Erythroblast (primary cell): Measurements from ENCODE around the gene SMTN.

Experiments
- GATA1 ChIP-seq: IDR thresholded peaks from 2 replicates; pipeline ENCODE4 v1.6.1; 2011; ENCODE audit warnings: low read depth, mild to moderate bottlenecking, control low read depth, low read length, moderate library complexity
- POLR2A ChIP-seq: IDR thresholded peaks from 2 replicates; pipeline ENCODE4 v1.6.1; 2011; ENCODE audit warnings: mild to moderate bottlenecking, low read length

- TF ChIP-seq POLR2A, result no peak
- TF ChIP-seq GATA1, result no peak
These were observed 21.4 kb downstream of the SMTN start for GRCh38 chr22:31102441-31103081.
